Measurements from ENCODE around the gene WWTR1.

- TF ChIP-seq POLR2AphosphoS5 (IDR thresholded peaks at IDR 0.05; ENCODE audit: low read depth) (no peak), CTCF (IDR thresholded peaks at IDR 0.05; ENCODE audit: insufficient read depth, low read length) (no peak), GABPA (IDR thresholded peaks at IDR 0.05; ENCODE audit: low read depth) (no peak), REST (IDR thresholded peaks at IDR 0.05; ENCODE audit: insufficient replicate concordance, low read depth) (no peak), SPI1 (IDR thresholded peaks at IDR 0.05; ENCODE audit: borderline replicate concordance, low read depth) (no peak)
Measured at GRCh38 chr3:149506540-149506939, 151.3 kb downstream of the WWTR1 start.

Data from HL-60 (cell line).